Left lobe of liver (tissue), 2 donors: ENCODE results near the gene SUCO. TPM values are rescaled to one million over a fixed set of nuclear protein-coding genes. Genes with fewer than 3 reads are reported as not detected.

ENCODE experiments used
- ATAC-seq: fragments of 200-7000 bp; cut with Tn5 transposase; one replicate; pipeline ENCODE4 v1.9.1; 2020; ENCODE audit warnings: mild to moderate bottlenecking, moderate library complexity
- DNase-seq: peaks from one replicate; pipeline ENCODE4 v3.0.0-alpha.2; 2020; ENCODE audit warnings: low spot score
- total RNA-seq: library from RNA; stranded (reverse); gene quantifications from one replicate; pipeline ENCODE4 v1.2.1, GENCODE V29; 2021
- donor health status: DM: no; HTN: no; CAD: no; lungs with moderate emphysema.
- donor health status: DM: no; HTN: yes; CAD: no.

The SUCO gene
- total RNA-seq, 1 donor from 2014 or later: 6.1 TPM

DNA sequence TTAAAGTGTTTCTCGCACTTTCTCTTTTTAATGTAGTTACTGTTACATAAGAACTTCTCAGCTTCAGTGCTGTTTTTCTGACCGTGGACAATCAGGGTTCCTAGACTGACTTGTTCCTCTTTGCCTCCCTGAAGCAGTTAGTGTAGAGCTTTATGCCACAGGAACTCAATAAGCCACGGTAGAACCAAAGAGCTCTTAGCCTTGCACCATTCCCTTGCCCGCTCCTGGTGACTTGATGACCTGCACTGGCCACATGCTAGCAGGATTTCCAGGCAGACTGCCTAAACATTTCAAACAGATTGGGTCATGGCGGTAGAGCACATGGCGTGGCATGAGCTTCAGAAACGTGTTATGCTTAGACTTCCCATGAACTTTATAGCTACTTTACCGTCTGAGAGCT lies 107.2 kb downstream of the SUCO start:
- no peak for ATAC-seq

DNA sequence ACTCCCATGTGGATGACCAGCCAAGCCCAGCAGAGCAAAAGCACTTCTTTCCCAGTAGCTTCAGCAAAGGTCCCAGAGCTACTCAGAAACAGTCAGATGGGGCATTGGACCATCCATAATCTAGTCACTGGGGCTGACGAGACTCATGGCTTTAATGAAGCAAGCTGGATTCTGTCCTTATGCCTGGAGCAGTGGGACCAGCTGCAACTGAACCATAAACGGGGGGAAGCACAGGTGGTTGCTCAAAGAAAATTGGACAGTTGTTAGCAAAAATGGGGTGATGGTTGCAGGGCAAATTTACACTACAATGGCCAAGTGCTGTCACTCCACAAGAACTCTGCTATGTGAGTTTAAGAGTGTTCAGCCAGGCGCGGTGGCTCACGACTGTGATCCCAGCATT lies 108.5 kb downstream of the SUCO start:
- no peak for DNase-seq
- no peak for ATAC-seq

More for the DNA sequence above, 107.2 kb downstream of the SUCO start:
- no peak for DNase-seq

DNA sequence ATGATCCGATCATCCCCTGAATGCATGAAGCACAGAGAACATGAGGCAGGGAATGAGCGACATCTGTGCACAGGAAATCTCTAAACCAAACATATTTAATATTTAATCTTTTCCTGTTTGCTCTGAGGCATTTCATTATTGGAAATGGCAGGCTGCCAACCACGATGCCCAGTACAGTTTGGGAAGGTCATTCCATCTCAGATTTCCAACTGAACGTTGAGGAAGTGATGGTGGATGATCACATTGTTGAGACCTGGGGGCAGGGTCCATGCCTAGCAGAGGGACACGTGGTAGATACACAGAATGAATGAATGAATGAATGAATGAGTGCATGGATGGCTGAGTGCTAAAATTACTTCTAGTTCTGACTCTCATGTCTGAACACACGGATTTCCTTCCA lies 110.0 kb downstream of the SUCO start:
- ATAC-seq (no peak), DNase-seq (no peak)

DNA sequence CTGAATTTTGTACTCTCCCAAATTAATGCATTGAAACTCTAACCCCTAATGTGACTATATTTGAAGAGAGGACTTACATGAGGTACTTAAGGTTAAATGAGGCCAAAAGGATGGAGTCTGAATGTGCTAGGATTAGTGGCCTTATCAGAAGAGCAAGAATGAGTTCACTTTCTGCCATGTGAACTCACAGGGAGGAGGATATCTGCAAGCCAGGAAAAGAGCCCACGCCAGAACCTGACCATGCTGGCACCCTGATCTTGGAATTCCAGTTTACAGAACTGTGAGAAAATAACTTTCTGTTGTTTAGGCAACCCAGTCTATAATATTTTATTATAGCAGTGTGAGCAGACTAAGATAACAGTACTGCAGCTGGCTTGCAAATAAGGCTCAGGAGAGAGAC lies 113.7 kb downstream of the SUCO start:
- DNase-seq (no peak), ATAC-seq (no peak)

DNA sequence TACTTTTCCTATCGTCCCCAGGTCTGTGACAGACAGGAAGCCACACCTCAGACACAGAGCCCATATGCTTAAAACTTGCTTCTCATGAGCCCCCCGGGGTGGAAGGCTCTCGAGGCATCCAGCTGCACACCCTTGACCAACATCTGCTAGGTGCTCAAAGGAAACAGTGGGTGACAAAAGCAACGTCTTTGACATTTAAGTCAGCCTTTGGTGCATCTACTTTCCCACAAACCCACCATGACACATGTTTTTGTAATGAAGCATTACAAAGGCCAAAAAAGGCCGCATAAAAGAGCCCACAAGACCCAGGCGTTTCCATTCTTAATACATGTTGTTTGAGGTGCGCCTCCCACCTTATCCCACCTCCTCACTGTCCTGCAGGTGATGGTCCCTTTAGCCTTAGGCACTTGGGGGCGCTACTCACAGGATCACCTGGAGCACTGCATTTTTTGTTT lies 114.2 kb downstream of the SUCO start:
- ATAC-seq (no peak), DNase-seq (no peak)

DNA sequence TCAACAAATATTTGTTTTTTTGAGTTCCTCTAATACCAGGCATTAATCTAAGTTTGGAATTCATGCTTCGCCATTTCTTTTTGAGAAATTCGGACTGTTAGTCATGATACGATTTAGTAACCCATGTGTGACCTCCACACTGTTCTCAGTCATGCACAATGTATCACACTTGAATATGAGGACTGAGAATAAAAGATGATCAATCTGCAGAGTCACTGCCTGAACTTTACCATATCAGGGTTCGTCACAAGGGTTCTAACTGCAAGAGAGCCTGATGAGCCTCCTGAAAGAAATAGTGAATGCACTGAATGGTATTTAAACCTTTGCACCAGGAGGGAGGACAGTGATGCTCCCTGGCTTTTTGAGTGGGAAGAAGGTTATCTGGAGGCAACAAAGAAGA lies 115.0 kb downstream of the SUCO start:
- ATAC-seq (no peak), DNase-seq (no peak)

DNA sequence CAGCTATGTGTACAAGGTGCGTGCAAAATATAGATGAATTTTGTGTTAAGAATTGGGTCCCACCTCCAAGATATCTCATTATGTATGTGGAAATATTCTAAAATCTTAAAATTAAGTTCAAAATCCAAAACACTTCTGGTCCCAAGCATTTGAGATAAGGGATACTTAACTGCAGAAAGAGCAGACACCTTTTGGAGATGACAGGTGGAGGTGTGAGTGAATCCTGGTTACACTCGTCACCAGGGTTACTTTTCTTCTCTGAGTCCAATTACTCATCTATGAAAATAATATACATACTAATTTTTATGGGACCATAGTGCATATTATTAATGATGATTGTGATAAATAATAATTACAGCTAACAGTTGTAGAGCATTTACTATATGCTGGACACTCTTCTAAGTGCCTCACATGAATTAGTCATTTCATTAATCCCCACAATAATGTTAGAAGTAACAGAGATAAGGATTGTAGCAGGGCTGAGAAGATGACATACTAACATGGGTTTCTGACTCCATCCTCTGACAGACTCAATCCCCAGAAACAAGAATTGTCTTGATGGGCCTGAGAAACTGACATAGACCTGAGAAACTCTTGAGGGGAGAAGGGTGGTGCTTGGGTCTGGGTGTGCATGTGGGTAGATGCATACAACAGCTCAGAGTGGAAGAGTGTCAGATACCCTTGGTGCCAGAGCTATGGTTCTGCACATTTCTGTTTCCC lies 117.7 kb downstream of the SUCO start:
- no peak for DNase-seq
- no peak for ATAC-seq

DNA sequence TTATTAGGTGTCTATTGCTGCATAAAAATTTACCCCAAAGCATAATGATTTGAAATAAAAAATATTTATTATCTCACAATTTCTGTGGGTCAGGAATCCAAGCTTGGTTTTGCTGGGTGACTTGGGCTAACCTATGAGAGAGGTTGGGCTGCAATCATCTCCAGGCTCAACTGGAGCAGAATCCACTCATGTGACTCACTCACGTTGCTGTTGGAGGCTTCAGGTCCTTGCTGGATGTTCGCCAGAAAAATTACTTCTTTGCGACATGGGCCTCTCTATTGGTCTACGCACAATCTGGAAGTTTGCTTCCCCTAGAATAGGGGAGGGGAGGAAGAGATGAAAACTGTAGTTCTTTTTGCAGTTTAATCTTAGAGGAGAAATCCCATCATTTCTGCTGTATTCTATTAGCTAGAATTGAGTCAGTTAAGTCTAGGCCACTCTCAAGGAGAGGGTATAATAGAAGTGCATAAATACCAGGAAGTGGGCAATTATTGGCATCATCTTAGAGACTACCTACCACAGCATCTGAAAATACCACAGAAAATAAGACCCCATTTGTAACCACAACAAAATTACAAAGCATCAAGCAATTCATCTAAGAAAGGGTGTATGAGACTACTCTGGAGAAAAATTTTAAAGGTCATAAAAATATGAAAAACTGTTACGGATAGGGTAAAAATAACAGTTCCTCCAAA lies 120.2 kb downstream of the SUCO start:
- no peak for ATAC-seq
- no peak for DNase-seq

DNA sequence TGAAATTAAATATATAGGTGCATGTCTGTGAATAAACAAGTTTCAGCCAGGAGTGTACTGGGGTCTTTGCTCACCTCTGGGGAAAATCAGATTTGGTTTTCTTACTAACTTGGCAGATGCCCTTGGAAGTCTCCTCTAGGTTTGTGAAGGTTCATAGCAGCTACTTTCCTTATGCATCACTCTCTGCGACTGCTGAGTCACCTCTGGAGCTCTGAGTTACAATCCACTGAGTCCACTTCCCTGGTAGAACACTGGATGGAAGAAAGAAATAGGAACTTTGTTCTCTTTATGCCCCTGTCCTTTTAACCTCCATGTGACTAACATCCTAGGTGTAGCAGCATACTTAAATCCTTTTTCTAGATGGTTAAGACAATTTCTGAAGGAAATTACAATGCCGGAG lies 121.6 kb downstream of the SUCO start:
- ATAC-seq (no peak), DNase-seq (no peak)

DNA sequence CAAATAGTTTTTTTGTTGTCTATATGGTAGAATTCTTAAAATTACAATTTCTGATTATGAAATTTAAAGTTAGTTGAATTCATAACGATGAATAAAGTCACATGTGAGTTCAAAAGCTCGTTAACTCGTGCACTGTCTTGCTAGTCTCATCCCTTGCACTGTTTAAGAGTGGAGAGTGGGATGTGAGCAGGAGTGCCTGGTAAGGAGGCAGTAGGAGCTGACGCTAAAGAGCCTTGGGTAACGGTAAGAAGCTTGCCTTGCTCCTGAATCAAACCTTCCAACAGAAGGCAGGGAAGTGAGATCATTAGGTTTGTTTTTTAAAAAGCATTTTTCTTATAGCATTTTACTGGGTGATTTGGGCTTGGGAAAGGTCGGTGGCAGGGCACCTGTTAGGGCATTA lies 123.6 kb downstream of the SUCO start:
- DNase-seq (no peak), ATAC-seq (no peak)

DNA sequence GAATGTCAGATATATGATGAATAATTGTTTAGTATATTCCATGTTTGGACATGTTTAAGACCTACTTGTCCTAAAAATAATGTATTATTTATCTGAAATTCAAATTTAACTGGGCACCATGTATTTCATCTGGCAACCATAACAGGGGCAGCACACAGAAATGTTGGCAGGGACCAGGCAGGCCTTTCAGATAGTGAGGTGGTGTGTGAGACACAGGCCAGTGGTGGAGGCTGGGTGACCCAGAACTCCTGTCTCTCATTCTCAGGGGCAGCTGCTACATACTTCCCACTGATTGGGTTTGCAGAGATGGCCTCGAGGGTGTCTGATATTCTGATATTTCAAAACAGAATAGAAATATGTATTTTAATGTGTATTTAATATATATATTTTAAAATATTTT lies 124.6 kb downstream of the SUCO start:
- ATAC-seq: no peak
- DNase-seq: no peak

DNA sequence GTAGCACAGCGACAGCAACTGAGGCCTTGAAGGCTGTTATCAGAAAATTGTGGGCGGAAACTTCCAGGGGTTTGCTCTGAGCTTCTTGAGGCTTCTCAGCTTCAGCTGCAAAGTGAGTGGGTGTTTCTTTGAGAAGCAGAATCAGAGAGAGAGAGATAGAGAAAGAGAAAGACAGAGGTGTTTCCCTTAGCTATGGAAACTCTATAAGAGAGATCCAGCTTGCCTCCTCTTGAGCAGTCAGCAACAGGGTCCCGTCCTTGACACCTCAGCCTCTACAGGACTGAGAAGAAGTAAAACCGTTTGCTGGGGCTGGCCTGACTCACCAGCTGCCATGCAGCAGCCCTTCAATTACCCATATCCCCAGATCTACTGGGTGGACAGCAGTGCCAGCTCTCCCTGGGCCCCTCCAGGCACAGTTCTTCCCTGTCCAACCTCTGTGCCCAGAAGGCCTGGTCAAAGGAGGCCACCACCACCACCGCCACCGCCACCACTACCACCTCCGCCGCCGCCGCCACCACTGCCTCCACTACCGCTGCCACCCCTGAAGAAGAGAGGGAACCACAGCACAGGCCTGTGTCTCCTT lies 126.0 kb downstream of the SUCO start, which contains the start of gene FASLG:
FASLG (plus strand) TSS at position 233 of the 583 bp plus-strand sequence; CDS start at position 332, 99 bp downstream.
- ATAC-seq (no peak), DNase-seq (no peak)

DNA sequence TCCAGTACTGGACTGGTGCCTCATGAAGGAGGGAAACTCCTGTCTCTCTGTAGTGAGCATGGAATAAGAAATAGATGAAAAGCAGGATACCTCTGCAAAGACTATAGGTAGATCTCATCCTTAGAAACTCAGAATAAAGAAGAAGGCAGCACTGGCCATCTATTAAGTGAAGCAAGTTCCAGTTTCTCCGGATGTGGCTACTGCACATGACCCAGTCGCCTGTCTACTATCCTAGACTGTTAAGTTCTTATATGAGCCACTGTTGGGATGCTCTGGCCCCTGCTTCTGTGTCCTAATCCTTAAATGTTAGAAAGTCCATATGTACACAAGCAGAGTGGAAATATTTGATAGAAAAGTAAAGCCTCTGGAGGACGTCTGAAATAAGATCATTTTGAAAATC lies 128.2 kb downstream of the SUCO start:
- ATAC-seq: no peak
- DNase-seq: no peak

Other genes with a start within 250 kb of the SUCO start
- gene C1orf105, start 112.5 kb upstream of the SUCO start, total RNA-seq: not detected
- gene PIGC, start 89.1 kb upstream of the SUCO start, total RNA-seq: 7.6 TPM
- not detected for gene FASLG, start 126.0 kb downstream of the SUCO start, total RNA-seq